ENCODE results near the gene COL17A1.

The COL17A1 gene

DNA sequence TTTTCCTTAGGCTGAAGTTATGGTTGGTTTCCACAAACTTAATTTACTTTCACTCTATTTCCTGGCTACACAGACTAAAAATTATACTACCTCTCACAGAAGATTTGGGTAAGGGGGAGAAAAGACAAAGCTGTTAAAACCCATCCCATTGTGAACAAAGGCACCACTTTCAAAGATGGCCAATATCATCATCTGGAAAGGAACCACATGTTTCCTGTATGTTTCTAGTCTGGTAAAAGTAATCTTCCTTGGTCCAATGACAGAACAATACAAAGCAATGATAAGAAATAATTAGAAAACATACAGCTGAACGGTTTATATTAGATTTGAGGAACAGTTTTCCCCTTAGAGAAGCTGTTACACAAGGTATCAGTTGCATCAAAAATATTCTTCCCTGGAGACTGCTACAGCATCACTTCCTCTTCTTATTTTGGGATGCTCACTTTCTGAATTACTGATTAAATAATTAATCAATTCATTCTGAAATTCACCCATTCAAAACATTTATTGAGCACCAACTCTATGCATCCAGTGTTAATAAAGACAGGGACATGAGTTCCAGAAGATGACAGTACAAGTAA lies 27.8 kb upstream of the COL17A1 start:
- no peaks in the 10 kb centered on the region for H3K36me3 ChIP-seq (ENCODE audit: control insufficient read depth in 1 of 2, insufficient read depth in 2 of 2, low read depth in 1 of 2, low read length in 2 of 2)
- H3K14ac ChIP-seq (ENCODE audit: low read length in 2 of 2) = no peak overlapping the region
- H4K91ac ChIP-seq (ENCODE audit: low read length) = no peak overlapping the region
- no peak overlapping the region for H3K23ac ChIP-seq (ENCODE audit: low read length in 2 of 2)
- no peak overlapping the region for H3K27ac ChIP-seq (ENCODE audit: low read length, poor library complexity, severe bottlenecking)
- no peak overlapping the region for H2BK15ac ChIP-seq (ENCODE audit: low read depth, poor library complexity, severe bottlenecking)
- DNase-seq = no peak
- H3K18ac ChIP-seq (ENCODE audit: low read depth in 1 of 2, low read length in 2 of 2) = no peak overlapping the region
- H2BK5ac ChIP-seq (ENCODE audit: low read depth, low read length, poor library complexity, severe bottlenecking) = no peak overlapping the region
- no peak overlapping the region for H4K8ac ChIP-seq (ENCODE audit: low read length)
- H2BK120ac ChIP-seq (ENCODE audit: low read depth, low read length) = no peak overlapping the region
- no peaks in the 10 kb centered on the region for H3K27me3 ChIP-seq (ENCODE audit: control insufficient read depth in 1 of 2, insufficient read depth in 1 of 2, low read length in 2 of 2)
- no peaks in the 10 kb centered on the region for H3K79me1 ChIP-seq (replicated peaks; ENCODE audit: low read length, poor library complexity, severe bottlenecking)
- H3K4me3 ChIP-seq (ENCODE audit: insufficient read depth in 1 of 2, low read depth in 1 of 2, low read length in 2 of 2) = no peak overlapping the region
- no peak overlapping the region for H3K4ac ChIP-seq (ENCODE audit: low read depth in 1 of 2, low read length in 2 of 2)
- H3K9ac ChIP-seq (ENCODE audit: low read length) = no peak overlapping the region
- peaks cover 2% of the 10 kb centered on the region for H3K4me1 ChIP-seq (ENCODE audit: control insufficient read depth, insufficient read depth, low read depth, low read length)
- H3K9me3 ChIP-seq (ENCODE audit: control insufficient read depth, low read length) = no peaks in the 10 kb centered on the region
- no peak overlapping the region for H2AK5ac ChIP-seq (ENCODE audit: low read length, severe bottlenecking)
- no peak overlapping the region for H2BK12ac ChIP-seq (ENCODE audit: low read length in 2 of 2)
- no peak overlapping the region for H3K4me2 ChIP-seq (ENCODE audit: low read length, poor library complexity, severe bottlenecking)
- no CpG with 5 or more reads among the region's 1 CpG for WGBS
- no peak overlapping the region for H2AFZ ChIP-seq (ENCODE audit: low read depth, low read length)

GRCh38 chr10:104109908-104110662 lies 24.4 kb upstream of the COL17A1 start:
- Histone ChIP-seq H3K27me3 (ENCODE audit: control insufficient read depth in 1 of 2, insufficient read depth in 1 of 2, low read length in 2 of 2) (no peaks in the 10 kb centered on the region), H3K79me1 (replicated peaks; ENCODE audit: low read length, poor library complexity, severe bottlenecking) (no peaks in the 10 kb centered on the region), H2BK12ac (ENCODE audit: low read length in 2 of 2) (no peak overlapping the region), H3K18ac (ENCODE audit: low read depth in 1 of 2, low read length in 2 of 2) (no peak overlapping the region), H3K4me3 (ENCODE audit: insufficient read depth in 1 of 2, low read depth in 1 of 2, low read length in 2 of 2) (no peak overlapping the region), H4K8ac (ENCODE audit: low read length) (no peak overlapping the region), H3K9me3 (ENCODE audit: control insufficient read depth, low read length) (no peaks in the 10 kb centered on the region), H2AFZ (ENCODE audit: low read depth, low read length) (no peak overlapping the region), H3K36me3 (ENCODE audit: control insufficient read depth in 1 of 2, insufficient read depth in 2 of 2, low read depth in 1 of 2, low read length in 2 of 2) (no peaks in the 10 kb centered on the region), H3K27ac (ENCODE audit: low read length, poor library complexity, severe bottlenecking) (peak overlapping the region; percentile 99), H3K23ac (ENCODE audit: low read length in 2 of 2) (no peak overlapping the region), H3K14ac (ENCODE audit: low read length in 2 of 2) (no peak overlapping the region), H2BK5ac (ENCODE audit: low read depth, low read length, poor library complexity, severe bottlenecking) (peak overlapping the region; percentile 93), H4K91ac (ENCODE audit: low read length) (no peak overlapping the region), H3K4ac (ENCODE audit: low read depth in 1 of 2, low read length in 2 of 2) (no peak overlapping the region), H3K4me1 (ENCODE audit: control insufficient read depth, insufficient read depth, low read depth, low read length) (peaks cover 2% of the 10 kb centered on the region), H2AK5ac (ENCODE audit: low read length, severe bottlenecking) (peak overlapping the region; percentile 96), H3K4me2 (ENCODE audit: low read length, poor library complexity, severe bottlenecking) (no peak overlapping the region), H3K9ac (ENCODE audit: low read length) (no peak overlapping the region), H2BK15ac (ENCODE audit: low read depth, poor library complexity, severe bottlenecking) (no peak overlapping the region), H2BK120ac (ENCODE audit: low read depth, low read length) (no peak overlapping the region)
- peak; percentile 90 for DNase-seq
- whole genome bisulfite sequencing = 6% methylated on average over 2 of the region's 3 CpGs

DNA sequence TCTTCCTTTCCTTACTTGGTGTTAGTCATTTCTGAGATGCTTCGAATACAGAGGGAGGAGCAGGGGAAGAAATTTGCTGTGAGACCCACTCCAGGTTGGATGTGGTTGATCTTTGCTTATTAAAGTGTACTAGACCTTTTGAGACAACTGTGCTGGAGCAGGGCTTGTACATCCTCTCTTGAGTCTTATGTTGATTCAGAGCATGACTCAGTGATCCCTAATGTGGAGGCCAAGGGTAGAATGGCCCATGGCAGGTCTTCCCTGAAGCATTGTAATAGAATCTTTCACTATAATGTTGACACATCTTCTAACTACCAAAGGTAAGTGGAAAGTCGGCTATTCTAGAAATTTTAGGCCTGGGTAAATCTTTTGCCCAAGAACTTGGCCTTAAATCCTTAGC lies 19.2 kb upstream of the COL17A1 start:
- H3K27me3 ChIP-seq (ENCODE audit: control insufficient read depth in 1 of 2, insufficient read depth in 1 of 2, low read length in 2 of 2) = no peaks in the 10 kb centered on the region
- no peaks in the 10 kb centered on the region for H3K36me3 ChIP-seq (ENCODE audit: control insufficient read depth in 1 of 2, insufficient read depth in 2 of 2, low read depth in 1 of 2, low read length in 2 of 2)
- H2BK12ac ChIP-seq (ENCODE audit: low read length in 2 of 2) = no peak overlapping the region
- no peak overlapping the region for H2BK120ac ChIP-seq (ENCODE audit: low read depth, low read length)
- H3K9ac ChIP-seq (ENCODE audit: low read length) = no peak overlapping the region
- H3K27ac ChIP-seq (ENCODE audit: low read length, poor library complexity, severe bottlenecking) = no peak overlapping the region
- no peak overlapping the region for H3K4me3 ChIP-seq (ENCODE audit: insufficient read depth in 1 of 2, low read depth in 1 of 2, low read length in 2 of 2)
- no peak overlapping the region for H3K14ac ChIP-seq (ENCODE audit: low read length in 2 of 2)
- no peak overlapping the region for H3K23ac ChIP-seq (ENCODE audit: low read length in 2 of 2)
- no peaks in the 10 kb centered on the region for H3K9me3 ChIP-seq (ENCODE audit: control insufficient read depth, low read length)
- no peak overlapping the region for H4K8ac ChIP-seq (ENCODE audit: low read length)
- H3K4me1 ChIP-seq (ENCODE audit: control insufficient read depth, insufficient read depth, low read depth, low read length) = no peaks in the 10 kb centered on the region
- 85% methylated on average over 2 of the region's 2 CpGs for WGBS
- no peak overlapping the region for H3K4ac ChIP-seq (ENCODE audit: low read depth in 1 of 2, low read length in 2 of 2)
- no peaks in the 10 kb centered on the region for H3K79me1 ChIP-seq (replicated peaks; ENCODE audit: low read length, poor library complexity, severe bottlenecking)
- H2BK15ac ChIP-seq (ENCODE audit: low read depth, poor library complexity, severe bottlenecking) = no peak overlapping the region
- no peak overlapping the region for H3K4me2 ChIP-seq (ENCODE audit: low read length, poor library complexity, severe bottlenecking)
- no peak overlapping the region for H2AFZ ChIP-seq (ENCODE audit: low read depth, low read length)
- H4K91ac ChIP-seq (ENCODE audit: low read length) = no peak overlapping the region
- no peak for DNase-seq
- no peak overlapping the region for H2AK5ac ChIP-seq (ENCODE audit: low read length, severe bottlenecking)
- no peak overlapping the region for H2BK5ac ChIP-seq (ENCODE audit: low read depth, low read length, poor library complexity, severe bottlenecking)
- no peak overlapping the region for H3K18ac ChIP-seq (ENCODE audit: low read depth in 1 of 2, low read length in 2 of 2)

GRCh38 chr10:104104418-104104817 lies 18.7 kb upstream of the COL17A1 start:
- no peaks in the 10 kb centered on the region for H3K9me3 ChIP-seq (ENCODE audit: control insufficient read depth, low read length)
- H2BK120ac ChIP-seq (ENCODE audit: low read depth, low read length) = no peak overlapping the region
- no peak overlapping the region for H2BK12ac ChIP-seq (ENCODE audit: low read length in 2 of 2)
- no peak overlapping the region for H3K18ac ChIP-seq (ENCODE audit: low read depth in 1 of 2, low read length in 2 of 2)
- no peak overlapping the region for H3K9ac ChIP-seq (ENCODE audit: low read length)
- H3K14ac ChIP-seq (ENCODE audit: low read length in 2 of 2) = no peak overlapping the region
- no peak overlapping the region for H2AFZ ChIP-seq (ENCODE audit: low read depth, low read length)
- H2BK5ac ChIP-seq (ENCODE audit: low read depth, low read length, poor library complexity, severe bottlenecking) = no peak overlapping the region
- no peaks in the 10 kb centered on the region for H3K4me1 ChIP-seq (ENCODE audit: control insufficient read depth, insufficient read depth, low read depth, low read length)
- no peak overlapping the region for H3K4ac ChIP-seq (ENCODE audit: low read depth in 1 of 2, low read length in 2 of 2)
- H4K8ac ChIP-seq (ENCODE audit: low read length) = no peak overlapping the region
- WGBS = no CpG with 5 or more reads among the region's 1 CpG
- no peak overlapping the region for H2AK5ac ChIP-seq (ENCODE audit: low read length, severe bottlenecking)
- H3K79me1 ChIP-seq (replicated peaks; ENCODE audit: low read length, poor library complexity, severe bottlenecking) = no peaks in the 10 kb centered on the region
- H3K4me2 ChIP-seq (ENCODE audit: low read length, poor library complexity, severe bottlenecking) = no peak overlapping the region
- no peak for DNase-seq
- H3K27me3 ChIP-seq (ENCODE audit: control insufficient read depth in 1 of 2, insufficient read depth in 1 of 2, low read length in 2 of 2) = no peaks in the 10 kb centered on the region
- no peaks in the 10 kb centered on the region for H3K36me3 ChIP-seq (ENCODE audit: control insufficient read depth in 1 of 2, insufficient read depth in 2 of 2, low read depth in 1 of 2, low read length in 2 of 2)
- H3K4me3 ChIP-seq (ENCODE audit: insufficient read depth in 1 of 2, low read depth in 1 of 2, low read length in 2 of 2) = no peak overlapping the region
- H2BK15ac ChIP-seq (ENCODE audit: low read depth, poor library complexity, severe bottlenecking) = no peak overlapping the region
- no peak overlapping the region for H4K91ac ChIP-seq (ENCODE audit: low read length)
- H3K23ac ChIP-seq (ENCODE audit: low read length in 2 of 2) = no peak overlapping the region
- H3K27ac ChIP-seq (ENCODE audit: low read length, poor library complexity, severe bottlenecking) = no peak overlapping the region
